H7 (cell line): ENCODE results near the gene RAD51AP2. TPM values are rescaled to one million over a fixed set of nuclear protein-coding genes. Genes with fewer than 3 reads are reported as not detected.

Experiments
- DNase-seq: peaks from one replicate; pipeline ENCODE4 v3.0.0; 2012
- H3K27me3 ChIP-seq: 2 replicates; pipeline ENCODE4 v1.6.0; 2011; ENCODE audit warnings: mild to moderate bottlenecking, low read length; ENCODE audit not compliant: control insufficient read depth, insufficient read depth
- H3K36me3 ChIP-seq: replicated peaks from 2 replicates; pipeline ENCODE4 v1.5.1; 2011; ENCODE audit warnings: low read length; ENCODE audit not compliant: control insufficient read depth, insufficient read depth
- H3K4me3 ChIP-seq: 2 replicates; pipeline ENCODE4 v1.5.1; 2011; ENCODE audit warnings: low read depth, mild to moderate bottlenecking, control low read depth, low read length, moderate library complexity; ENCODE audit not compliant: insufficient read depth
- total RNA-seq: library from RNA; depleted of rRNA; stranded (reverse); fragments of >200 nt; shearing (Covaris generic); gene quantifications from 2 replicates; pipeline ENCODE4 v1.2.3, GENCODE V29; 2014; rRNA removed

The RAD51AP2 gene
- total RNA-seq, 1 experiment from 2014 or later, result 0.10 TPM

DNA sequence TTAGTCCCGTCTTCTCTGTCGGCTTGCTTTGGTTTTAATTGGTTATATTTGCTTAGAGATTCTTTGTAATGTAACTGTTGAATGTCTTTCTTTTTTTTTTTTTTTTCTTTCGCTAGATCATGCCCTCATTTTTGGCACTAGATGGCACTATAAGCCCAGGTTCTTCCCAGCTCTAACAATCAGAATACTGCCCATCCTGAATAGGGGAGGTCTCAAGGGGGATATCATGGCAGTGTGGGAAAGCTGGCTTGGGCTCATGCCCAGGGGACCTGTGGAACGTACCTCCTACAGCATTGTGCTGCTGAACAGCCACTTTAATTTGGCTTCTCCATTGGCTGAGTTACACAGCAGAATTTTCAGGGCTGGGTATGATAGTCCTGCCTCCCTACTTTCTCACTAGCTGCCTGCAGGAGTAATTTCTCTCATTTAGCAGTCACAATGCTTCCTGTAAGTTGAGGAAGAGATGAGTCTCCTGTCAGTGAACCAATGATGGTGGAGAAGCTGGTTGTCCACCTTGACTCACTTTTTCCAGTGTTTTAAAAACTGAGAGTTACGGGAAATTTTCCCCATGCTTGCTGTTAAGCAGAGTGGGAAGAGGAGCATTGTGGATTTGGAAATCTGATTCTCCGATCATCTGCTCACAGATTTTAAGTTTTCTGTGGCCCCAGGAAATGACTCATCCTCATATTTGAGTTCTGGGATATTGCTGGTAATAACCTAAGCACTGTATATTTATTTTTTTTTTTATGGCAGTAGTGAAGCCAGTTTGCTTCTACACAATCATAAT, 47.2 kb downstream of the RAD51AP2 start:
- Histone ChIP-seq H3K27me3 (no peaks in the 10 kb centered on the region), H3K4me3 (no peak overlapping the region), H3K36me3 (no peaks in the 10 kb centered on the region)
- peak; percentile 13 for DNase-seq

DNA sequence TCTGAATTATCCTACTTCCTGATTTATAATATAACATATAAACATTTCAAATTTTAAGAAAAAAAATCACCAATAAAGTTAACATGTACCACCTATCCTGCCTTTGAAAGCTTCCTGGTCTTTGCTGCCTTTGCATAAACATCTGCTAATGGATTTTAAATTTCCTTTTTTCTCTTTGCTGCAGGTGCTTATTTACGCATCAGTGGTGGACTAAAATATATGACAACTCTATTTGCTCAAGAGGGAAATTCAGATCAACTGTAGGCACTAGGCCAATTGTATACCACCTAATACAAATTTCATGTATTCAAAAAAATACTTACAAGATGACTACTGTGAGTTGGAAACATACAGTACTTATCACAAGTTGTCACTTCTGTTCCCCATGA, 57.2 kb downstream of the RAD51AP2 start:
- Histone ChIP-seq H3K36me3 (no peaks in the 10 kb centered on the region), H3K27me3 (no peaks in the 10 kb centered on the region), H3K4me3 (no peak overlapping the region)
- no peak for DNase-seq

Other genes with a start within 250 kb of the RAD51AP2 start
- 32.8 and 34.8 TPM in 2 replicates for gene VSNL1, start 22.3 kb upstream of the RAD51AP2 start, total RNA-seq
- 24.5 and 37.7 TPM in 2 replicates for gene SMC6, start 235.4 kb upstream of the RAD51AP2 start, total RNA-seq
- 8.3 and 11.3 TPM in 2 replicates for gene GEN1, start 235.7 kb upstream of the RAD51AP2 start, total RNA-seq